H9 (cell line): Measurements from ENCODE around the gene ARSI. TPM values are rescaled to one million over a fixed set of nuclear protein-coding genes. Genes with fewer than 3 reads are reported as not detected.

Source experiments
- DNase-seq: peaks from one replicate; pipeline ENCODE4 v3.0.0-alpha.2; 2017
- H2AFZ ChIP-seq: one replicate; pipeline ENCODE4 v1.6.1; 2013; ENCODE audit warnings: mild to moderate bottlenecking, low read length, control low read depth, moderate library complexity
- H2AK5ac ChIP-seq: 2 replicates; pipeline ENCODE4 v1.6.1; 2013; ENCODE audit warnings: low read length, control low read depth, mixed read lengths; ENCODE audit not compliant: insufficient read length
- H2BK120ac ChIP-seq: one replicate; pipeline ENCODE4 v1.6.1; 2013; ENCODE audit warnings: low read depth, mild to moderate bottlenecking, low read length, control low read depth, inconsistent platforms; ENCODE audit not compliant: poor library complexity, severe bottlenecking
- H2BK12ac ChIP-seq: 2 replicates; pipeline ENCODE4 v1.6.1; 2013; ENCODE audit warnings: low read length, control low read depth, mixed read lengths, low read depth; ENCODE audit not compliant: insufficient read length
- H2BK15ac ChIP-seq: 2 replicates; pipeline ENCODE4 v1.6.1; 2013; ENCODE audit warnings: low read depth, low read length, control low read depth
- H2BK20ac ChIP-seq: one replicate; pipeline ENCODE4 v1.6.1; 2013; ENCODE audit warnings: low read depth, mild to moderate bottlenecking, low read length, control low read depth, inconsistent platforms; ENCODE audit not compliant: poor library complexity, severe bottlenecking
- H2BK5ac ChIP-seq: 2 replicates; pipeline ENCODE4 v1.6.1; 2013; ENCODE audit warnings: low read length, control low read depth, mixed read lengths; ENCODE audit not compliant: insufficient read length
- H3K14ac ChIP-seq: 2 replicates; pipeline ENCODE4 v1.6.1; 2013; ENCODE audit warnings: low read length, control low read depth; ENCODE audit not compliant: insufficient read depth
- H3K18ac ChIP-seq: 2 replicates; pipeline ENCODE4 v1.6.1; 2013; ENCODE audit warnings: low read depth, mild to moderate bottlenecking, mixed read lengths, low read length, control low read depth; ENCODE audit not compliant: insufficient read length
- H3K23ac ChIP-seq: 2 replicates; pipeline ENCODE4 v1.6.1; 2013; ENCODE audit warnings: low read length, control low read depth, mixed read lengths, low read depth; ENCODE audit not compliant: insufficient read length
- H3K23me2 ChIP-seq: 2 replicates; pipeline ENCODE4 v1.6.1; 2013; ENCODE audit warnings: low read depth, mild to moderate bottlenecking, mixed read lengths, low read length, control low read depth; ENCODE audit not compliant: insufficient read length, poor library complexity, severe bottlenecking
- H3K27ac ChIP-seq: 2 replicates; pipeline ENCODE4 v1.5.1; 2013; ENCODE audit warnings: low read length, control low read depth, mixed read lengths, low read depth; ENCODE audit not compliant: insufficient read length
- H3K27me3 ChIP-seq: 2 replicates; pipeline ENCODE4 v1.6.1; 2013; ENCODE audit warnings: low read length, control low read depth, inconsistent platforms; ENCODE audit not compliant: insufficient read depth
- H3K4ac ChIP-seq: 2 replicates; pipeline ENCODE4 v1.6.1; 2013; ENCODE audit warnings: low read depth, mild to moderate bottlenecking, control low read depth, inconsistent platforms, low read length, moderate library complexity
- H3K4me1 ChIP-seq: 2 replicates; pipeline ENCODE4 v1.6.1; 2013; ENCODE audit warnings: low read length, control low read depth, inconsistent platforms; ENCODE audit not compliant: insufficient read depth
- H3K4me2 ChIP-seq: 2 replicates; pipeline ENCODE4 v1.6.1; 2013; ENCODE audit warnings: low read length, control low read depth, mixed read lengths; ENCODE audit not compliant: insufficient read length, insufficient read depth
- H3K56ac ChIP-seq: 2 replicates; pipeline ENCODE4 v1.6.1; 2013; ENCODE audit warnings: low read depth, mild to moderate bottlenecking, mixed read lengths, low read length, control low read depth; ENCODE audit not compliant: insufficient read length
- H3K79me1 ChIP-seq: 2 replicates; pipeline ENCODE4 v1.6.1; 2013; ENCODE audit warnings: low read depth, mild to moderate bottlenecking, moderate library complexity, low read length, control low read depth, inconsistent platforms; ENCODE audit not compliant: insufficient read depth, poor library complexity, severe bottlenecking
- H3K79me2 ChIP-seq: 2 replicates; pipeline ENCODE4 v1.6.1; 2013; ENCODE audit warnings: low read length, control low read depth, inconsistent platforms; ENCODE audit not compliant: insufficient read depth
- H3K9ac ChIP-seq: 2 replicates; pipeline ENCODE4 v1.6.1; 2013; ENCODE audit warnings: low read length, control low read depth, mixed read lengths; ENCODE audit not compliant: insufficient read length; ENCODE audit errors: extremely low read depth
- H3K9me3 ChIP-seq: one replicate; pipeline ENCODE4 v1.6.1; 2013; ENCODE audit warnings: low read depth, low read length, inconsistent platforms; ENCODE audit not compliant: control insufficient read depth
- H3T11ph ChIP-seq: one replicate; pipeline ENCODE4 v1.6.1; 2013; ENCODE audit warnings: mild to moderate bottlenecking, low read length, control low read depth, inconsistent platforms
- H4K20me1 ChIP-seq: one replicate; pipeline ENCODE4 v1.6.1; 2013; ENCODE audit not compliant: control insufficient read depth, insufficient read length, insufficient read depth
- H4K5ac ChIP-seq: 2 replicates; pipeline ENCODE4 v1.6.1; 2013; ENCODE audit warnings: low read depth, mild to moderate bottlenecking, mixed read lengths, low read length, control low read depth; ENCODE audit not compliant: insufficient read length
- H4K8ac ChIP-seq: replicated peaks from 2 replicates; pipeline ENCODE4 v1.6.1; 2013; ENCODE audit warnings: low read length, control low read depth, mixed read lengths, low read depth; ENCODE audit not compliant: insufficient read length
- H4K91ac ChIP-seq: 2 replicates; pipeline ENCODE4 v1.6.1; 2013; ENCODE audit warnings: low read depth, mild to moderate bottlenecking, moderate library complexity, mixed read lengths, low read length, control low read depth; ENCODE audit not compliant: insufficient read length
- H3K27ac Mint-ChIP-seq, 3 experiments: 2 replicates in 2 of 3; 3 replicates in 1 of 3; pipeline ENCODE4 v1.8.0; 2020 to 2021; ENCODE audit warnings: mixed read lengths in 3 of 3, mild to moderate bottlenecking in 1 of 3, moderate library complexity in 1 of 3
- H3K27me3 Mint-ChIP-seq: 2 replicates; pipeline ENCODE4 v1.8.0; 2021; ENCODE audit warnings: low read depth, mild to moderate bottlenecking, moderate library complexity, mixed read lengths
- H3K36me3 Mint-ChIP-seq, 3 experiments: 2 replicates in 2 of 3; 3 replicates in 1 of 3; pipeline ENCODE4 v1.8.0; 2020 to 2021; ENCODE audit warnings: low read depth in 3 of 3, mixed read lengths in 3 of 3; ENCODE audit not compliant: insufficient read depth in 1 of 3
- H3K4me1 Mint-ChIP-seq, 2 experiments: 2 replicates each; pipeline ENCODE4 v1.8.0; 2020; ENCODE audit warnings: mixed read lengths in 2 of 2
- H3K4me3 Mint-ChIP-seq, 2 experiments: 2 replicates in 1 of 2; 3 replicates in 1 of 2; pipeline ENCODE4 v1.8.0; 2020 to 2021; ENCODE audit warnings: mild to moderate bottlenecking in 2 of 2, mixed read lengths in 2 of 2, moderate library complexity in 1 of 2
- H3K9me3 Mint-ChIP-seq, 2 experiments: 2 replicates in 1 of 2; 3 replicates in 1 of 2; pipeline ENCODE4 v1.8.0; 2020; ENCODE audit warnings: mild to moderate bottlenecking in 2 of 2, mixed read lengths in 2 of 2, moderate library complexity in 1 of 2
- CTCF ChIP-seq: fragments of 200-600 bp; sonication (generic); conservative IDR thresholded peaks from 3 replicates; pipeline ENCODE4 v1.8.0; 2021; ENCODE audit warnings: antibody characterized with exemption, mild to moderate bottlenecking
- WGBS: extraction: QIAGEN DNeasy Blood & Tissue Kit; methylation state at CpG from one replicate; pipeline ENCODE4 v1.1.7; 2013; ENCODE audit warnings: missing lambda C conversion rate, low lambda C conversion rate, mixed read lengths; ENCODE audit not compliant: insufficient read length; ENCODE audit errors: extremely low coverage; 5-methylcytosine and 5-hydroxymethylcytosine counted together
- total RNA-seq: library from RNA; stranded (reverse); gene quantifications from 2 replicates; pipeline ENCODE4 v1.2.1, GENCODE V29; 2021

Gene ARSI
- total RNA-seq, 1 experiment from 2014 or later: 1.7 TPM

- no peak for DNase-seq
- no peak overlapping the region for H3K23ac ChIP-seq
- H3K56ac ChIP-seq: no peak overlapping the region
- H3K23me2 ChIP-seq: no peaks in the 10 kb centered on the region
- no peak overlapping the region for H3T11ph ChIP-seq
- H3K4me1 ChIP-seq: no peaks in the 10 kb centered on the region
- no peak overlapping the region for H3K4me3 Mint-ChIP-seq
- no peak overlapping the region for H4K5ac ChIP-seq
- no peak overlapping the region for H3K27ac Mint-ChIP-seq
- no peak overlapping the region for H4K91ac ChIP-seq
- H3K36me3 Mint-ChIP-seq: no peaks in the 10 kb centered on the region
- H3K9me3 Mint-ChIP-seq: no peaks in the 10 kb centered on the region
- H2AFZ ChIP-seq: no peak overlapping the region
- no peaks in the 10 kb centered on the region for H3K79me1 ChIP-seq
- no peaks in the 10 kb centered on the region for H4K20me1 ChIP-seq
- no peak overlapping the region for H2BK12ac ChIP-seq
- WGBS: no CpG with 5 or more reads among the region's 7 CpGs
- no peak overlapping the region for H2BK120ac ChIP-seq
- H2BK5ac ChIP-seq: no peak overlapping the region
- no peak overlapping the region for H3K4ac ChIP-seq
- no peak overlapping the region for H3K9ac ChIP-seq
- no peaks in the 10 kb centered on the region for H3K9me3 ChIP-seq
- H4K8ac ChIP-seq: no peak overlapping the region
- no peaks in the 10 kb centered on the region for H3K27me3 ChIP-seq
- no peak for TF ChIP-seq CTCF
- H3K18ac ChIP-seq: no peak overlapping the region
- H2BK20ac ChIP-seq: no peak overlapping the region
- H3K4me1 Mint-ChIP-seq: peaks cover 8 to 15% of the 10 kb centered on the region in 2 experiments
- no peak overlapping the region for H3K4me2 ChIP-seq
- no peak overlapping the region for H3K27ac ChIP-seq
- no peak overlapping the region for H2BK15ac ChIP-seq
- H2AK5ac ChIP-seq: no peak overlapping the region
- no peak overlapping the region for H3K14ac ChIP-seq
- no peaks in the 10 kb centered on the region for H3K79me2 ChIP-seq
- H3K27me3 Mint-ChIP-seq: peaks cover 9% of the 10 kb centered on the region
These were observed 40.2 kb downstream of the ARSI start for GRCh38 chr5:150262502-150262901.
